GM12878 (cell line): Measurements from ENCODE around the gene SLC1A7. TPM values are rescaled to one million over a fixed set of nuclear protein-coding genes. Genes with fewer than 3 reads are reported as not detected.

ENCODE experiments used
- ATAC-seq: fragments of 200-7000 bp; cut with Tn5 transposase; 3 replicates; pipeline ENCODE4 v1.9.1; 2020; ENCODE audit warnings: mild to moderate bottlenecking, moderate library complexity
- BruUV-seq: library from RNA; stranded (reverse); fragments of 400-500 nt; replicated peaks from 2 replicates; lab custom pipeline; 2021; lab: Mats Ljungman, UMichigan
- CTCF ChIA-PET: fragments of 300-600 bp; sonication (Branson Sonifier 250); formaldehyde crosslinking; extraction: SDS; loops from one replicate; lab custom pipeline; 2021; ENCODE audit warnings: inconsistent platforms; lab: Yijun Ruan, JAX
- POLR2A ChIA-PET: fragments of 350-600 bp; formaldehyde crosslinking; extraction: SDS; loops from one replicate; lab custom pipeline; 2021; ENCODE audit warnings: inconsistent platforms; lab: Charles Lee
- RAD21 ChIA-PET: fragments of 300-600 bp; sonication (Branson Sonifier 250); formaldehyde crosslinking; loops from one replicate; lab custom pipeline; 2023; ENCODE audit warnings: antibody characterized with exemption; ENCODE audit not compliant: unreplicated experiment; lab: Charles Lee
- SMC1A ChIA-PET: fragments of 300-600 bp; sonication (Branson Sonifier 250); formaldehyde crosslinking; loops from one replicate; lab custom pipeline; 2023; ENCODE audit not compliant: unreplicated experiment, uncharacterized antibody; lab: Charles Lee
- DNase-seq: peaks from one replicate; pipeline ENCODE4 v3.0.0-alpha.2; 2011; ENCODE audit warnings: low read depth, low spot score
- FAIRE-seq: peaks from 3 replicates; lab custom pipeline; 2011; peaks lifted over from hg19 to GRCh38; lab: Jason Lieb, UNC
- H2AFZ ChIP-seq: 2 replicates; pipeline ENCODE4 v1.6.0; 2011; ENCODE audit warnings: low read depth, low read length, control low read depth; ENCODE audit not compliant: control insufficient read depth
- H3K27ac ChIP-seq: 2 replicates; pipeline ENCODE4 v1.5.1; 2011; ENCODE audit warnings: control low read depth; ENCODE audit not compliant: control insufficient read depth, insufficient read depth
- H3K27me3 ChIP-seq, 2 experiments: replicated peaks in 1 of 2; 2 replicates each; pipeline versions ENCODE4 v1.6.0 to v1.6.1; 2011; ENCODE audit warnings: low read length in 1 of 2; ENCODE audit not compliant: control insufficient read depth in 2 of 2, insufficient read depth in 2 of 2
- H3K36me3 ChIP-seq, 2 experiments: 2 replicates each; pipeline ENCODE4 v1.5.1; 2011; ENCODE audit warnings: low read length in 1 of 2; ENCODE audit not compliant: control insufficient read depth in 2 of 2, insufficient read depth in 2 of 2
- H3K4me1 ChIP-seq: 2 replicates; pipeline ENCODE4 v1.6.1; 2011; ENCODE audit warnings: mild to moderate bottlenecking, low read length, moderate library complexity, mixed read lengths; ENCODE audit not compliant: control insufficient read depth, insufficient read depth
- H3K4me2 ChIP-seq: 2 replicates; pipeline ENCODE4 v1.6.0; 2011; ENCODE audit warnings: control low read depth; ENCODE audit not compliant: control insufficient read depth, insufficient read depth
- H3K4me3 ChIP-seq: fragments of 200-600 bp; sonication (generic); 2 replicates; pipeline ENCODE4 v1.5.1; 2016
- H3K79me2 ChIP-seq: 2 replicates; pipeline ENCODE4 v1.6.0; 2011; ENCODE audit warnings: low read length; ENCODE audit not compliant: control insufficient read depth, insufficient read depth
- H3K9ac ChIP-seq: 2 replicates; pipeline ENCODE4 v1.8.0; 2011; ENCODE audit warnings: low read length, control low read depth, mixed read lengths; ENCODE audit not compliant: control insufficient read depth, insufficient read depth
- H3K9me3 ChIP-seq: replicated peaks from 3 replicates; pipeline ENCODE4 v1.5.1; 2011; ENCODE audit warnings: mild to moderate bottlenecking, low read length; ENCODE audit not compliant: control insufficient read depth, insufficient read depth
- H4K20me1 ChIP-seq: 2 replicates; pipeline ENCODE4 v1.6.0; 2011; ENCODE audit not compliant: control insufficient read depth, insufficient read depth
- ATF3 ChIP-seq: IDR thresholded peaks from 2 replicates; pipeline ENCODE4 v1.6.1; 2011; ENCODE audit warnings: low read depth, mild to moderate bottlenecking, low read length, moderate library complexity, borderline replicate concordance; ENCODE audit errors: extremely low read depth
- BCL11A ChIP-seq: IDR thresholded peaks from 2 replicates; pipeline ENCODE4 v1.6.1; 2011; ENCODE audit warnings: low read depth, low read length
- CREB1 ChIP-seq: IDR thresholded peaks from 2 replicates; pipeline ENCODE4 v1.6.1; 2012; ENCODE audit warnings: low read depth, mild to moderate bottlenecking, inconsistent platforms
- CREM ChIP-seq: IDR thresholded peaks from 2 replicates; pipeline ENCODE4 v1.6.1; 2014; ENCODE audit warnings: antibody characterized with exemption, low read depth
- FOS ChIP-seq: IDR thresholded peaks from 3 replicates; pipeline ENCODE4 v1.6.1; 2011; ENCODE audit warnings: borderline replicate concordance; ENCODE audit not compliant: insufficient read length; ENCODE audit errors: extremely low read depth
- GABPA ChIP-seq: IDR thresholded peaks from 2 replicates; pipeline ENCODE4 v1.6.1; 2014; ENCODE audit warnings: antibody characterized with exemption, low read depth, mild to moderate bottlenecking, inconsistent platforms
- GATAD2B ChIP-seq: fragments of 450-650 bp; conservative IDR thresholded peaks from 2 replicates; pipeline ENCODE4 v1.6.1; 2017; ENCODE audit warnings: low read depth, mild to moderate bottlenecking, moderate library complexity
- HDAC2 ChIP-seq: fragments of 200-600 bp; sonication (generic); IDR thresholded peaks from 2 replicates; pipeline ENCODE4 v1.6.1; 2017
- IRF4 ChIP-seq: IDR thresholded peaks from 2 replicates; pipeline ENCODE4 v1.6.1; 2011; ENCODE audit warnings: low read depth, low read length
- JUND ChIP-seq: IDR thresholded peaks from 2 replicates; pipeline ENCODE4 v1.6.1; 2012; ENCODE audit warnings: low read depth, mild to moderate bottlenecking, low read length, improper control_type of control experiment, moderate library complexity
- MEF2A ChIP-seq: IDR thresholded peaks from 2 replicates; pipeline ENCODE4 v1.6.1; 2011; ENCODE audit warnings: low read depth, mild to moderate bottlenecking, low read length, moderate library complexity; ENCODE audit not compliant: insufficient read depth
- MEF2B ChIP-seq: fragments of 450-650 bp; IDR thresholded peaks from 2 replicates; pipeline ENCODE4 v1.6.1; 2018; ENCODE audit warnings: mild to moderate bottlenecking, moderate library complexity; ENCODE audit not compliant: partially characterized antibody, poor library complexity, severe bottlenecking
- NFXL1 ChIP-seq: fragments of 450-650 bp; IDR thresholded peaks from 2 replicates; pipeline ENCODE4 v1.6.1; 2017; ENCODE audit warnings: antibody characterized with exemption, mild to moderate bottlenecking, borderline replicate concordance
- NFYB ChIP-seq: IDR thresholded peaks from 2 replicates; pipeline ENCODE4 v1.6.1; 2011; ENCODE audit warnings: low read depth, mild to moderate bottlenecking, low read length, improper control_type of control experiment, moderate library complexity; ENCODE audit not compliant: insufficient read depth
- NRF1 ChIP-seq: conservative IDR thresholded peaks from 2 replicates; pipeline ENCODE4 v1.6.1; 2011; ENCODE audit warnings: mild to moderate bottlenecking, low read depth, low read length, improper control_type of control experiment
- PML ChIP-seq: IDR thresholded peaks from 2 replicates; pipeline ENCODE4 v1.6.1; 2012; ENCODE audit warnings: low read length, inconsistent platforms
- RUNX3 ChIP-seq: IDR thresholded peaks from 2 replicates; pipeline ENCODE4 v1.6.1; 2012; ENCODE audit warnings: low read length, inconsistent platforms
- TARDBP ChIP-seq: IDR thresholded peaks from 2 replicates; pipeline ENCODE4 v1.6.1; 2016; ENCODE audit warnings: borderline replicate concordance
- TBL1XR1 ChIP-seq: IDR thresholded peaks from 2 replicates; pipeline ENCODE4 v1.6.1; 2012; ENCODE audit warnings: low read depth, low read length, improper control_type of control experiment
- TCF12 ChIP-seq: IDR thresholded peaks from 2 replicates; pipeline ENCODE4 v1.6.1; 2011; ENCODE audit warnings: low read depth, mild to moderate bottlenecking, low read length
- WGBS: methylation state at CpG from one replicate; pipeline ENCODE4 v1.1.6; 2016; ENCODE audit warnings: low lambda C conversion rate; ENCODE audit not compliant: insufficient replicate concordance, insufficient coverage; ENCODE audit errors: missing lambda C conversion rate; 5-methylcytosine and 5-hydroxymethylcytosine counted together
- in situ Hi-C: fragments of 300-500 bp; cut with MboI; formaldehyde crosslinking; loops from 9 replicates; pipeline ENCODE4 v1.14.3; 2018; ENCODE audit warnings: mixed read lengths
- intact Hi-C: fragments of 100-400 bp; cut with micrococcal nuclease; formaldehyde crosslinking; loops from one replicate; pipeline ENCODE4 v1.14.2; 2022; ENCODE audit not compliant: unreplicated experiment
- polyA plus RNA-seq, 11 experiments: library from polyadenylated mRNA; depleted of rRNA in 4 of 11; unstranded in 6 of 11; stranded (reverse) in 5 of 11; fragments of >200 nt; fragmentation: Nextera tagmentation in 4 of 11; fragmentation: Illumina TruSeq in 1 of 11; extraction: Ambion mirVana in 4 of 11; extraction: Trizol in 1 of 11; gene quantifications; 1 replicate in 1 of 11; 2 replicates in 10 of 11; pipeline versions ENCODE4 v1.2.1 to v1.2.3, GENCODE V29; 2011 to 2016; ENCODE audit warnings: inconsistent platforms in 2 of 11, missing spikeins in 2 of 11, low read depth in 1 of 11
- total RNA-seq, 4 experiments: library from RNA; depleted of rRNA in 3 of 4; stranded (reverse); fragments of >200 nt in 3 of 4; fragmentation: Illumina TruSeq in 1 of 4; extraction: Trizol in 1 of 4; gene quantifications; 2 replicates each; pipeline versions ENCODE4 v1.2.1 to v1.2.3, GENCODE V29; 2013 to 2021
- TF ChIP-seq, protein P1 (sequence below): IDR thresholded peaks from 2 replicates; pipeline ENCODE4 v1.6.1; 2012; ENCODE audit warnings: low read depth, low read length, improper control_type of control experiment

Gene SLC1A7
- total and polyA plus RNA-seq, 10 of the 15 experiments (the other 5 are each of a cell fraction or from before 2014, with no cell fraction given) = not detected

- TF ChIP-seq CREM (no peak), IRF4 (no peak), CREB1 (no peak), MEF2A (no peak), GATAD2B (no peak)
- TF ChIP-seq, protein P1, sequence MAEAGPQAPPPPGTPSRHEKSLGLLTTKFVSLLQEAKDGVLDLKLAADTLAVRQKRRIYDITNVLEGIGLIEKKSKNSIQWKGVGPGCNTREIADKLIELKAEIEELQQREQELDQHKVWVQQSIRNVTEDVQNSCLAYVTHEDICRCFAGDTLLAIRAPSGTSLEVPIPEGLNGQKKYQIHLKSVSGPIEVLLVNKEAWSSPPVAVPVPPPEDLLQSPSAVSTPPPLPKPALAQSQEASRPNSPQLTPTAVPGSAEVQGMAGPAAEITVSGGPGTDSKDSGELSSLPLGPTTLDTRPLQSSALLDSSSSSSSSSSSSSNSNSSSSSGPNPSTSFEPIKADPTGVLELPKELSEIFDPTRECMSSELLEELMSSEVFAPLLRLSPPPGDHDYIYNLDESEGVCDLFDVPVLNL = no peak
- TF ChIP-seq, all 136 proteins: peak for 0
Measured at GRCh38 chr1:53050310-53050709, 92.1 kb downstream of the SLC1A7 start (continued).

GRCh38 chr1:53049574-53049967 is 92.9 kb downstream of the SLC1A7 start:
- POLR2A ChIA-PET = no interaction called here

More at GRCh38 chr1:53049574-53049967, 92.9 kb downstream of the SLC1A7 start:
- Histone ChIP-seq H3K27ac (no peak overlapping the region), H3K79me2 (no peaks in the 10 kb centered on the region), H3K4me2 (no peak overlapping the region), H3K4me1 (no peaks in the 10 kb centered on the region), H3K27me3 (no peaks in the 10 kb centered on the region), H4K20me1 (no peaks in the 10 kb centered on the region), H3K9me3 (no peaks in the 10 kb centered on the region), H3K9ac (no peak overlapping the region), H3K36me3 (peaks cover 2 to 7% of the 10 kb centered on the region in 2 experiments; a peak in 3 of 4 replicates), H3K4me3 (no peak overlapping the region), H2AFZ (no peak overlapping the region)
- ATAC-seq = no peak
- FAIRE-seq = no peak
- 74% methylated on average over 3 of the region's 3 CpGs for WGBS
- TF ChIP-seq TBL1XR1 = no peak
- TF ChIP-seq NRF1 = no peak
- no peak for TF ChIP-seq TARDBP
- TF ChIP-seq BCL11A = no peak
- no peak for TF ChIP-seq RUNX3
- TF ChIP-seq NFYB = no peak
- no peak for TF ChIP-seq JUND
- TF ChIP-seq MEF2B = no peak
- no peak for TF ChIP-seq CREM
- TF ChIP-seq HDAC2 = no peak
- no peak for TF ChIP-seq GABPA
- no peak for TF ChIP-seq PML
- TF ChIP-seq NFXL1 = no peak
- TF ChIP-seq TCF12 = no peak
- TF ChIP-seq FOS = no peak
- TF ChIP-seq ATF3 = no peak
- CTCF ChIA-PET = interaction anchor here (1.3 kb wide), 1 partner anchor 10 kb away, joined by 3 read pairs; no protein-coding TSS in a partner anchor
- SMC1A ChIA-PET = interaction anchor here (0.7 kb wide), 1 partner anchor 11 kb away, joined by 3 read pairs; no protein-coding TSS in a partner anchor
- DNase-seq = no peak
- RAD21 ChIA-PET = no interaction called here
- intact Hi-C loops (no loop called here), in situ Hi-C loops (no loop called here)
- no TSS peak for BruUV-seq
